ENCODE results near the gene GRHPR.
"Not testable (repeated sequence)": the region's sequence is repeated elsewhere in the genome, so short reads cannot be mapped to it uniquely, and the experiment has no call there.

The GRHPR gene

GRCh38 chr9:37424204-37424685, 1.7 kb downstream of the GRHPR start:
- no peak for DNase-seq

- no peak for DNase-seq
Observed at GRCh38 chr9:37424686-37425297, 2.3 kb downstream of the GRHPR start.

GRCh38 chr9:37425298-37425752, 2.8 kb downstream of the GRHPR start:
- DNase-seq = no peak

GRCh38 chr9:37426431-37426830, 3.9 kb downstream of the GRHPR start:
- not testable (repeated sequence) for DNase-seq

GRCh38 chr9:37426846-37427245, 4.3 kb downstream of the GRHPR start:
- no peak for DNase-seq

- DNase-seq = no peak
Observed at GRCh38 chr9:37428345-37428744, 5.8 kb downstream of the GRHPR start.

- DNase-seq = no peak
Observed at GRCh38 chr9:37429441-37430285, 7.2 kb downstream of the GRHPR start.

GRCh38 chr9:37430841-37431597, 8.5 kb downstream of the GRHPR start:
- no peak for DNase-seq

GRCh38 chr9:37432020-37432419, 9.5 kb downstream of the GRHPR start:
- DNase-seq = no peak

GRCh38 chr9:37433867-37434371, 11.4 kb downstream of the GRHPR start:
- DNase-seq = no peak

GRCh38 chr9:37436540-37436939, 14.0 kb downstream of the GRHPR start:
- DNase-seq = no peak

- no peak for DNase-seq
Observed at GRCh38 chr9:37437010-37437409, 14.5 kb downstream of the GRHPR start.

GRCh38 chr9:37437621-37438020, 15.1 kb downstream of the GRHPR start:
- no peak for DNase-seq

- DNase-seq = no peak
Observed at GRCh38 chr9:37438359-37438758, 15.9 kb downstream of the GRHPR start.

- no peak for DNase-seq
Observed at GRCh38 chr9:37441776-37442370, 19.4 kb downstream of the GRHPR start.

- DNase-seq = no peak
Observed at GRCh38 chr9:37442556-37442955, 20.1 kb downstream of the GRHPR start.

- DNase-seq = no peak
Observed at GRCh38 chr9:37443566-37443965, 21.1 kb downstream of the GRHPR start.

- no peak for DNase-seq
Observed at GRCh38 chr9:37444890-37445289, 22.4 kb downstream of the GRHPR start.

GRCh38 chr9:37445832-37446231, 23.3 kb downstream of the GRHPR start:
- DNase-seq = no peak

- no peak for DNase-seq
Observed at GRCh38 chr9:37446401-37446800, 23.9 kb downstream of the GRHPR start.

GRCh38 chr9:37447111-37447510, 24.6 kb downstream of the GRHPR start:
- DNase-seq = no peak

GRCh38 chr9:37449862-37450632, 27.6 kb downstream of the GRHPR start:
- no peak for DNase-seq
